ENCODE data around the gene RBPJL.

GRCh38 chr20:45305262-45305661 lies 1.4 kb upstream of the RBPJL start:
- TF ChIP-seq CTCF (IDR thresholded peaks at IDR 0.05) (no peak), POLR2A (IDR thresholded peaks at IDR 0.05) (no peak)

All from gastroesophageal sphincter (tissue), 3 donors.